ENCODE results near the gene TMEM30A. TPM values are rescaled to one million over a fixed set of nuclear protein-coding genes. Genes with fewer than 3 reads are reported as not detected.

Gene TMEM30A
- total RNA-seq, 5 donors from 2014 or later (not counting 1 experiment from before 2014, with no cell fraction given): 43.4 to 67.6 (median 55.1) TPM

DNA sequence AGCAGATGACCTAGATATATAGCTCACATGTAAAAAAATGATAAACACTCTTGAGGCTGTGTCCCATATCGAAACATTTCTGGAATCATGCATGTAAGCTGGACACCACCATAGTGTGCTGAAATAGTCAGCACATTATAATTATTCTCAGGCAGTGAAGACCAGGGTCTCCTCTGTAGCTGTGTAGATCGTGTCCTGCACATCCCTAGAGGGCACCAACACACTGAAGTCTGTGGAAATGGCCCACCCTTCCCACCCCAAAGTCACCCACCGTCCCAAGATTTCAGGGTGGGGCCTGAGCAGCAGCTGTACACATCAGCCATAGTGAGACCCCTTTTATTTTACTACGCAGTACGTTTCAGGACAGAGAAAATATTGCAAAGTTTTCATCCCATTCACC, 21.0 kb upstream of the TMEM30A start:
- Histone ChIP-seq H3K4me3 (ENCODE audit: control insufficient read depth in 1 of 2, extremely low read depth in 1 of 2, low read length in 1 of 2) (no peak overlapping the region), H3K9me3 (no peaks in the 10 kb centered on the region), H3K27ac (ENCODE audit: low read length) (no peak overlapping the region), H3K4me1 (ENCODE audit: control insufficient read depth in 1 of 2, extremely low read depth in 1 of 2, insufficient read depth in 2 of 2, low read length in 2 of 2) (no peaks in the 10 kb centered on the region), H3K36me3 (ENCODE audit: control insufficient read depth in 2 of 2, extremely low read depth in 1 of 2, insufficient read depth in 1 of 2, low read length in 1 of 2) (no peaks in the 10 kb centered on the region), H3K27me3 (replicated peaks in 1 of 2; ENCODE audit: control insufficient read depth in 2 of 2, extremely low read depth in 1 of 2, insufficient read depth in 2 of 2, low read length in 1 of 2) (peaks cover 0 to 5% of the 10 kb centered on the region in 2 experiments)
- 46% methylated on average over 2 of the region's 5 CpGs for WGBS (ENCODE audit: insufficient coverage)
- peaks cover 0 to 6% of the 10 kb centered on the region in 2 donors for H3K27me3 Mint-ChIP-seq
- H3K36me3 Mint-ChIP-seq: no peaks in the 10 kb centered on the region
- H3K4me3 Mint-ChIP-seq: no peak overlapping the region
- DNase-seq: no peak
- no peaks in the 10 kb centered on the region for H3K9me3 Mint-ChIP-seq
- peaks cover 0 to 12% (median 5%) of the 10 kb centered on the region in 3 donors for H3K4me1 Mint-ChIP-seq
- ChIA-PET POLR2A (interaction anchor here in 1 of 2 donors (0.6 kb wide), 1 partner anchor 13 kb away, joined by 3 read pairs; no protein-coding TSS in a partner anchor), CTCF (interaction anchor here (0.7 to 1.0 kb wide), 2 partner anchors 11 to 65 kb away, joined by 4 to 5 read pairs; no protein-coding TSS in a partner anchor)
- ATAC-seq (replicated peaks in 1 of 4): no peak
- H3K27ac Mint-ChIP-seq: peak overlapping the region; percentile 46 to 79

DNA sequence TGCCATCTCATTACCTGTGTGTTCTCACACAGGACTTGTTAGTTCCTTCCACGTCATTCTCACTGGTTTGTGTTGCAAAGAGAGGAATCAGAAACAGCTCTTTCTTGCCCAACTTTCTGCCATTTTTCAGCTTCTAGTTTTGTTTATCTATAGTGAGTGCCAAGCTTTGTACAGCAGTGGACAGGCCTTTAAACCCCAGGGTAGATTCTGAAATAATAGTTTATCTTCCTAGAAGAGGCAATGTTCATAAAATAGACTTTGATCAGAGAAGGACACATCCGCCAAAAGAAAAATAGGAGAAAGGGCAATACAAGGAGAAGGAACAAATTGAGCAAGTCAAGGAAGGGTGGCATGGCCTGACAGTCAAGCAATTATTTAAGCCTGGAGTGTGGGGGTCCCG, 17.7 kb upstream of the TMEM30A start:
- CTCF ChIA-PET: no interaction called here
- ATAC-seq (replicated peaks in 1 of 4) (no peak), DNase-seq (no peak)
- Mint-ChIP-seq H3K4me3 (no peak overlapping the region), H3K36me3 (no peaks in the 10 kb centered on the region), H3K27me3 (peaks cover 0 to 2% of the 10 kb centered on the region in 2 donors), H3K27ac (no peak overlapping the region), H3K4me1 (peaks cover 0 to 9% (median 5%) of the 10 kb centered on the region in 3 donors), H3K9me3 (no peaks in the 10 kb centered on the region)
- no peak overlapping the region for H3K27ac ChIP-seq (ENCODE audit: low read length)
- no peaks in the 10 kb centered on the region for H3K36me3 ChIP-seq (ENCODE audit: control insufficient read depth in 2 of 2, extremely low read depth in 1 of 2, insufficient read depth in 1 of 2, low read length in 1 of 2)
- H3K9me3 ChIP-seq: no peaks in the 10 kb centered on the region
- H3K27me3 ChIP-seq (replicated peaks in 1 of 2; ENCODE audit: control insufficient read depth in 2 of 2, extremely low read depth in 1 of 2, insufficient read depth in 2 of 2, low read length in 1 of 2): peaks cover 0 to 3% of the 10 kb centered on the region in 2 experiments
- 83% methylated on average over 2 of the region's 3 CpGs for WGBS (ENCODE audit: insufficient coverage)
- POLR2A ChIA-PET: no interaction called here
- H3K4me3 ChIP-seq (ENCODE audit: control insufficient read depth in 1 of 2, extremely low read depth in 1 of 2, low read length in 1 of 2): no peak overlapping the region
- H3K4me1 ChIP-seq (ENCODE audit: control insufficient read depth in 1 of 2, extremely low read depth in 1 of 2, insufficient read depth in 2 of 2, low read length in 2 of 2): no peaks in the 10 kb centered on the region

DNA sequence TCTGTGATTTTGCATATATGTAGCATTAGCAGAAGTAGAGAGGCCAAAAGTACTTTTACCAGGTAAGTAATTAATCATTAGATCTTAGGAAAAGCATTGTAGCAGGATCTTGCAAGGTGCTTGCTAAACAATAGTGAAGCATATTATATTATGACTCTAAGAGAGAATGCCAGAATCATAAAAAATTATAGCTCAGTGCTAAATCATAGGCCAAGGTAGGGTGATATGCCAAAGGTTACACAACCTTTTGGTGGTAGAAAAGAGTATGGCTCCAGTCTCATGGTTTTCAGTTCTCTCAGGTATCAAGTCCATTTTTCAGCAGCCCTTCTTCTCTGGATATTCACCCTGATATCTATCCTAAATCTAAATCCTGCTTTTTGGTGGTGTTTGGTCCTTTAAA, 16.9 kb upstream of the TMEM30A start:
- H3K36me3 Mint-ChIP-seq: no peaks in the 10 kb centered on the region
- CTCF ChIA-PET: interaction anchor here in 1 of 2 donors (1.2 kb wide), 1 partner anchor 35 kb away, joined by 3 read pairs; no protein-coding TSS in a partner anchor
- peaks cover 0 to 2% of the 10 kb centered on the region in 2 donors for H3K27me3 Mint-ChIP-seq

DNA sequence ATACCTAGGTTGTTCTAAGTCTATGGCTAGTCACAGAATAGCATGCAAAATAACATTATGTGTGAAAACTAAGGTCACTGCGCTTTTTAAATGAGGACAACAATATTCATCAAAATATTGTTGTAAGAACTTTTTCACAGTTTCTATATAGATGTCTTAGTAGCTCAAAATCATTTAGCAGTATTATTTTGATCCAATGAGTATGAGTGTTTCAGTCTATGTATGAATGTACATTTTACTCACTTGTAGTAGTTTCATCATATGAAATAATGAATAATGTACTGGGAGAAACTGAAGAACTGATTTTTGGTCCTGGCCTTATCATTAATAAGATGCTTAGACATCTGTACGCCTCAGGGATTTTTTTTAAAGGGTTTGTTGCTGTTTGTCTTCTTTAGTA, 16.5 kb upstream of the TMEM30A start:
- Mint-ChIP-seq H3K36me3 (no peaks in the 10 kb centered on the region), H3K4me1 (peaks cover 0 to 4% (median 3%) of the 10 kb centered on the region in 3 donors)
- WGBS (ENCODE audit: insufficient coverage): no CpG with 5 or more reads among the region's 2 CpGs

More for the DNA sequence above, 16.9 kb upstream of the TMEM30A start:
- no peaks in the 10 kb centered on the region for H3K4me1 ChIP-seq (ENCODE audit: control insufficient read depth in 1 of 2, extremely low read depth in 1 of 2, insufficient read depth in 2 of 2, low read length in 2 of 2)
- POLR2A ChIA-PET: no interaction called here
- Mint-ChIP-seq H3K27ac (no peak overlapping the region), H3K4me3 (no peak overlapping the region), H3K4me1 (peaks cover 0 to 8% (median 5%) of the 10 kb centered on the region in 3 donors), H3K9me3 (no peaks in the 10 kb centered on the region)
- no peak for DNase-seq
- H3K4me3 ChIP-seq (ENCODE audit: control insufficient read depth in 1 of 2, extremely low read depth in 1 of 2, low read length in 1 of 2): no peak overlapping the region
- H3K27me3 ChIP-seq (replicated peaks in 1 of 2; ENCODE audit: control insufficient read depth in 2 of 2, extremely low read depth in 1 of 2, insufficient read depth in 2 of 2, low read length in 1 of 2): peaks cover 0 to 3% of the 10 kb centered on the region in 2 experiments
- H3K36me3 ChIP-seq (ENCODE audit: control insufficient read depth in 2 of 2, extremely low read depth in 1 of 2, insufficient read depth in 1 of 2, low read length in 1 of 2): no peaks in the 10 kb centered on the region
- ATAC-seq (replicated peaks in 1 of 4): no peak
- no peaks in the 10 kb centered on the region for H3K9me3 ChIP-seq
- H3K27ac ChIP-seq (ENCODE audit: low read length): no peak overlapping the region

DNA sequence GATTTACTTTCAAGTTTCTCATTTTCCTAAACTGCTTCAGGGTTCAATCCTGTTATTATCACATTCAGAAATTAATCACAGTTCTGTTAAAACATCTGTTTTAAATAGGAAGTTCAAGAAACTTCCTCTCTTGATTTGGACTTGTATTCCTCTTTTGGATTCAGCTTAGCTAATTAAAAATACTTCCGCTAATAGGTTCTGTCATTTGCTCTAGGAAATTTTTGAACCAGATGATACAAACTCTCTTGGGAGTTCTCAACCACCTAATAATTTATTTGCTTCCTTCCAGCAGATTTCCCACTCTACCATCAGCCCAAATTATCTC, 15.9 kb upstream of the TMEM30A start:
- no peak overlapping the region for H3K4me3 Mint-ChIP-seq
- H3K36me3 Mint-ChIP-seq: no peaks in the 10 kb centered on the region
- Histone ChIP-seq H3K4me3 (ENCODE audit: control insufficient read depth in 1 of 2, extremely low read depth in 1 of 2, low read length in 1 of 2) (no peak overlapping the region), H3K27ac (ENCODE audit: low read length) (no peak overlapping the region), H3K4me1 (ENCODE audit: control insufficient read depth in 1 of 2, extremely low read depth in 1 of 2, insufficient read depth in 2 of 2, low read length in 2 of 2) (no peaks in the 10 kb centered on the region), H3K36me3 (ENCODE audit: control insufficient read depth in 2 of 2, extremely low read depth in 1 of 2, insufficient read depth in 1 of 2, low read length in 1 of 2) (no peaks in the 10 kb centered on the region), H3K27me3 (replicated peaks in 1 of 2; ENCODE audit: control insufficient read depth in 2 of 2, extremely low read depth in 1 of 2, insufficient read depth in 2 of 2, low read length in 1 of 2) (peaks cover 0 to 3% of the 10 kb centered on the region in 2 experiments), H3K9me3 (no peaks in the 10 kb centered on the region)
- POLR2A ChIA-PET: no interaction called here
- no peaks in the 10 kb centered on the region for H3K9me3 Mint-ChIP-seq
- ATAC-seq (replicated peaks in 1 of 4) (no peak), DNase-seq (no peak)
- no CpG with 5 or more reads among the region's 1 CpG for WGBS (ENCODE audit: insufficient coverage)
- H3K27ac Mint-ChIP-seq: no peak overlapping the region
- H3K4me1 Mint-ChIP-seq: no peaks in the 10 kb centered on the region
- no peaks in the 10 kb centered on the region for H3K27me3 Mint-ChIP-seq
- CTCF ChIA-PET: interaction anchor here (0.6 to 1.7 kb wide), 7 partner anchors 13 to 226 kb away, joined by 3 to 5 read pairs (median 3); partner anchors contain the start of gene TMEM30A (in 1 of the 2)

More for the DNA sequence above, 16.5 kb upstream of the TMEM30A start:
- H3K4me1 ChIP-seq (ENCODE audit: control insufficient read depth in 1 of 2, extremely low read depth in 1 of 2, insufficient read depth in 2 of 2, low read length in 2 of 2): no peaks in the 10 kb centered on the region
- H3K27ac ChIP-seq (ENCODE audit: low read length): no peak overlapping the region
- Mint-ChIP-seq H3K27ac (no peak overlapping the region), H3K9me3 (no peaks in the 10 kb centered on the region), H3K4me3 (no peak overlapping the region), H3K27me3 (peaks cover 0 to under 1% of the 10 kb centered on the region in 2 donors)
- no peaks in the 10 kb centered on the region for H3K9me3 ChIP-seq
- no peak for ATAC-seq (replicated peaks in 1 of 4)
- H3K4me3 ChIP-seq (ENCODE audit: control insufficient read depth in 1 of 2, extremely low read depth in 1 of 2, low read length in 1 of 2): no peak overlapping the region
- peaks cover 0 to 3% of the 10 kb centered on the region in 2 experiments for H3K27me3 ChIP-seq (replicated peaks in 1 of 2; ENCODE audit: control insufficient read depth in 2 of 2, extremely low read depth in 1 of 2, insufficient read depth in 2 of 2, low read length in 1 of 2)
- no peaks in the 10 kb centered on the region for H3K36me3 ChIP-seq (ENCODE audit: control insufficient read depth in 2 of 2, extremely low read depth in 1 of 2, insufficient read depth in 1 of 2, low read length in 1 of 2)
- POLR2A ChIA-PET: no interaction called here
- DNase-seq: no peak
- CTCF ChIA-PET: interaction anchor here in 1 of 2 donors (1.2 to 1.7 kb wide), 3 partner anchors 12 to 34 kb away, joined by 3 to 5 read pairs (median 3); partner anchors contain the start of gene TMEM30A

DNA sequence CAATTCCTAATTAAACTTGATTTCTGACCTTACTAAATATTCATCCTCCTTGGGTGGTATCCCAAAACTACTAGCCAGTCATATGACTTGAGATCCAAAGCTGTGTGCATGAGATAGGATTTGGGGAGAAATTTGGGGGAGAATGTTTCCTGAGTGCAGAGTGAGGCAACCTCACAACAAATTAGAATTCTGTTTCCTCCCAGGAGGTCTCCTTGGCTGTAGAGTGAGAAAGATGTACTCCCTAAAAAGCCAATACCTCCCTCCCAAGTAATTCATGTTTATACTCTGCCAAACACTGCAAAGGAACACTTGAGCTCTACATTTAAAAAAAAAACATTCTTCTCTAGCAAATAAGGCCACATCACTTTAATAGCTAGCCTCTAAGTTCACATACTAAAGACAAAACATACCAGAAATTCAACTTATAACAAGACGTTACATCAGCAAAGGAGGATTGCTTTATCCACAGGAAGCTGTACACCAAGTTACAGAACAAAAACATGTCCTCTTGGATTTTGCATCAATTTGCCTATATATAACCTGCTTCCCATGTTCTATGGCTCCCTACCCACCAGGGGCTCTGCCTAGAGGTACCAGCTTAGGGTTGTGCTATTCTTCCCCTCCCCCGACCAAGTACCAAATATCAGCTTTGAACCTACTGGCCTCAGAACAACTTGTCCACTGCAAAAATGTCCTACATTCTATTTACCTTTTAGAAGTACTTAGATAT, 15.4 kb upstream of the TMEM30A start:
- Histone ChIP-seq H3K4me3 (ENCODE audit: control insufficient read depth in 1 of 2, extremely low read depth in 1 of 2, low read length in 1 of 2) (no peak overlapping the region), H3K36me3 (ENCODE audit: control insufficient read depth in 2 of 2, extremely low read depth in 1 of 2, insufficient read depth in 1 of 2, low read length in 1 of 2) (no peaks in the 10 kb centered on the region), H3K27ac (ENCODE audit: low read length) (no peak overlapping the region), H3K4me1 (ENCODE audit: control insufficient read depth in 1 of 2, extremely low read depth in 1 of 2, insufficient read depth in 2 of 2, low read length in 2 of 2) (no peaks in the 10 kb centered on the region), H3K27me3 (replicated peaks in 1 of 2; ENCODE audit: control insufficient read depth in 2 of 2, extremely low read depth in 1 of 2, insufficient read depth in 2 of 2, low read length in 1 of 2) (peaks cover 0 to 3% of the 10 kb centered on the region in 2 experiments), H3K9me3 (no peaks in the 10 kb centered on the region)
- DNase-seq (no peak), ATAC-seq (replicated peaks in 1 of 4) (no peak)
- WGBS (ENCODE audit: insufficient coverage): 91% methylated on average over 2 of the region's 2 CpGs
- CTCF ChIA-PET: interaction anchor here (0.6 to 1.7 kb wide), 8 partner anchors 13 to 227 kb away, joined by 3 to 5 read pairs (median 3); partner anchors contain the start of gene TMEM30A (in 1 of the 2)
- POLR2A ChIA-PET: no interaction called here
- H3K27ac Mint-ChIP-seq: no peak overlapping the region
- H3K4me3 Mint-ChIP-seq: no peak overlapping the region
- no peaks in the 10 kb centered on the region for H3K27me3 Mint-ChIP-seq
- no peaks in the 10 kb centered on the region for H3K4me1 Mint-ChIP-seq
- H3K36me3 Mint-ChIP-seq: no peaks in the 10 kb centered on the region
- no peaks in the 10 kb centered on the region for H3K9me3 Mint-ChIP-seq
